SU-DHL-6 (cell line): ENCODE data around the gene ILDR2.

ENCODE experiments used
- CTCF ChIP-seq: fragments of 200-600 bp; sonication (generic); IDR thresholded peaks from one replicate; pipeline ENCODE4 v1.5.1; 2017; ENCODE audit warnings: antibody characterized with exemption, mild to moderate bottlenecking, low read length, moderate library complexity; ENCODE audit not compliant: insufficient read depth, poor library complexity, severe bottlenecking
- EZH2phosphoT487 ChIP-seq: fragments of 200-600 bp; sonication (generic), shearing (Covaris generic); conservative IDR thresholded peaks from 2 replicates; pipeline ENCODE4 v1.6.1; 2018; ENCODE audit warnings: mild to moderate bottlenecking, antibody characterized with exemption, low read length, moderate library complexity, mixed read lengths

GRCh38 chr1:166915941-166916340, 59.4 kb downstream of the ILDR2 start:
- no peak for TF ChIP-seq EZH2phosphoT487
- TF ChIP-seq CTCF, result no peak
